Activated CD4-positive, alpha-beta T cell treated with anti-CD3 and anti-CD28 coated beads, Interleukin-2, amount 50 U/mL, for 24 hours (primary cell): Measurements from ENCODE around the gene XXYLT1.

Source experiments
- DNase-seq, 2 donors: peaks; one replicate each; pipeline ENCODE4 v3.0.0-alpha.2; 2020; ENCODE audit warnings: low read depth in 1 of 2, low spot score in 1 of 2

XXYLT1 gene

DNA sequence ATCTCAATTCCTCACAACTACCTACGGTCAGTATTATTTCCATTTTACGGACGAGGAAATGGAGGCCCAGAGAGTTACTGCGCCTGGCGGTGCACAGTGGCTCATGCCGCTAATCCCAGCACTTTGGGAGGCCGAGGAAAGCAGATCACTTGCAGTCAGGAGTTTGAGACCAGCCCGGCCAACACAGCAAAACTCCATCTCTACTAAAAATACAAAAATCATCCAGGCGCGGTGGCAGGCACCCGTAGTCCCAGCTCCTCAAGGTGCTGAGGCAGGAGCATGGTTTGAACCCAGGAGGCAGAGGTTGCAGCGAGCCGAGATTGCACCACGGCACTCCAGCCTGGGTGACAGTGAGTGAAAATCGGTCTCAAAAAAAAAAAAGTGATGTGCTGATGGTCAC is 187.3 kb downstream of the XXYLT1 start:
- no peak for DNase-seq

DNA sequence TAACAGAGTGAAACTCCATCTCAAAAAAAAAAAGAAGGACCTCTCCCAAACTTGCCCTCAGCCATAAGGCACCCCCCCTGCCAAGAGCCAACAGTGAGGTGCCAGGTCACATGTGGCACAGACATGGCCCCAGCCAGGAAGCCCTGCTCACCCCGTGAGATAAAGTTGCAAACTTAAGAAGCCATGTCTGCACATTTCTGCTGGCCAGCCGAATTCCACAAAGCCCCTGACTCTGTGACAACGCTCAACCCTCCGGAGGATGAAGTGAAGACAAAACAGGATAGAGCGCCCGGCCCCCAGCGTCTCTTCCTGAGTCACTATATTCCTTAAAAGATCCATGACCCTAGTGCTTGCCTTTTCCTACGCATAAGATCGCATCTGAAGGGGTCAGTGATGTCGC is 188.1 kb downstream of the XXYLT1 start:
- DNase-seq, result no peak

DNA sequence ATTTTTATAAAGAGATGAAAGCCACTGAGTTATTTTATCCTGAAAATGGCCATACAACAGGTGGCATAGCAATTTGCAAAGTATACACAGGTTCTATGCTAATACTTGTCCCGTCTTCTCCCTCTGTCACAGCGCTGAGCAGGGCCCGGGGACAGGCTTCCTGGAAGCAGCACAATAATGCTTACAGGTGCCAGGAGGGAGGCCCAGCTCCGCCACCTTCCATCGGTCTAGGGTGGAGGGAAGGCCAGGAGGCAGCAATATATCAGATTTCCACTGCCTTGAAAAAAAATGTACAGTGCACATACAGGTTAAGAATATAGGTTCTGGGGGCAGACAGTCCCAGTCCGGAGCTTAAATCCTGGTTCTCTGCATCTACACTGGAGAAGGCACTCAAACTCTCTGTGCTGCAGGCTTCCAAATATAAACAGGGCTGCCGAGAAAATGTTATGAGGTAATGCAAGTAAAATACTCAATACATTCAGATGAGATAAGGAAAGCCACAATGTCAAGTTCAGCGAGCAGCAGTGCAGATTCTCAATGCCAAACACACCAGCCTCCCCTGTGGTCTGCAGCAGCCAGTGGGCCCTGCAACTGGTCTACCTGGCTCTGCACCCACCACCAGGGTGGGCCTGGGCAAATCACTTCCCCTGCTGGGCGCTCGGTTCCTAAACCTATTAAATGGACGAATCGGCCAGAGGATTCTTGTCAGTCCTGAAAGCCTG is 189.6 kb downstream of the XXYLT1 start:
- DNase-seq, result no peak

DNA sequence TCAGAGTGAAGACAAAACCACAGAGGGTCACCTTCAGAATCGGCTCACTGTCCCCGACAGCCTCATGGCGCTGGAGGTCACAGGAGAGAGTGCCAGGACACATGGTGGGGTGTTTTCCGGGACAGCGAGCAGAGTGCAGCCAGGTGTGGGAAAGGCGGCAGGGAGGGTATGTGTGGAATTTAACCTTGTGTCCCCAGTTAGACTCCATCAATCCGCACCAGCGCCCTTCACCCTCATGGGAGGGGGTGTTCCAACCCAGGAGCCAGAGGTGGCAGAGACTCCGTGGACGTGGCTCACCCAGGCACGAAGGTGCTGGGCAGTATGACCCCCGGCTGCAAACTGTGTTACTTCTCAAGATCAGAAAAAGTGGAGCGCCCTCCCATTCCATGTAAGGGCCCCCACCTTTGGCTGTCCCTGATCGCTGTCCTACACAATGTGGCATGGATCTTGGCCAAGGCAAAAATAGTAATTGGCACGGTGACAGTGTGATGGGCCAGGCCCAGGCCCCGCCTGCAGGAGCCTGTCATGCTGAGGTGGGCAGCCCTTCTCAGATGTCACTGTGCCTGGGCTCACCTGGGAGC is 190.3 kb downstream of the XXYLT1 start:
- no peak for DNase-seq

DNA sequence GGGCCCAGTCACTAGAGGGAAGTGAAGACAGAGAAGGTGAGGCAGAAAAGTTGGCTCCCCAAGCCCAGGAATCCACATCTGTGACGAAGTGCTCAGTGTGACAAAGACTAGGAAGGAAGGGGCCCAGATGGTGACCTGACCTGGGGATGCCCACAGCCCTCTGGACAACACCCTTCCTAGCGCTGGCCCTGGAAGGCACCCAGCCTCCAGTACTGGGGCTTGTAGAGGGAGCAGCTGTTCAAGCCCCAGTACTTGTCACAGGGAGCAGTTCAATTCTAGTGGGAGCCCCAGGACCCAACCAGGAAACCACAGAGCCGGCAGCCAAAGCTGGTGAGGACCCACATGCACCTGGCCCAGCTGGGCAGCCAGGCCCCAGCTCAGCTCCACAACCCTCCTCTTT is 190.8 kb downstream of the XXYLT1 start:
- DNase-seq, result no peak

DNA sequence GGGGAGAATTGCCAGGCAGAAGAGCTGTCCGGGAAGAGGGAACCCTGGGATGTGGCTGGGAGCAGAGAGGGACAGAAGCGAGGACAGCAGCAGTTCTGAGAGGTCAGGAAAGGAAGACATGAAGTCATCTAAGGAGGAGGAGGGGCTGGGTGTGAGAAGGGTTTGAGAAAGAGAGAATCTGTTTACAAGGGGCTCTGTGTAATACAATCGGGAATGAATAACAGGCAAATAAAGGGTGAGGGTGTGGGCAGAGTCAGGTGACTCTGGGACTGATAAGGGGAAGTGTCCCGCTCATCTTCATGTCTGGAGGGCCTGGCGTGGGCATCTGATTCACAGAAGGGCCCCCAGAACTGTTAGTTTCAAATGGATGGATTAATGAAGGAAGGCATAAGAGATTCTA is 191.3 kb downstream of the XXYLT1 start:
- DNase-seq, result no peak

DNA sequence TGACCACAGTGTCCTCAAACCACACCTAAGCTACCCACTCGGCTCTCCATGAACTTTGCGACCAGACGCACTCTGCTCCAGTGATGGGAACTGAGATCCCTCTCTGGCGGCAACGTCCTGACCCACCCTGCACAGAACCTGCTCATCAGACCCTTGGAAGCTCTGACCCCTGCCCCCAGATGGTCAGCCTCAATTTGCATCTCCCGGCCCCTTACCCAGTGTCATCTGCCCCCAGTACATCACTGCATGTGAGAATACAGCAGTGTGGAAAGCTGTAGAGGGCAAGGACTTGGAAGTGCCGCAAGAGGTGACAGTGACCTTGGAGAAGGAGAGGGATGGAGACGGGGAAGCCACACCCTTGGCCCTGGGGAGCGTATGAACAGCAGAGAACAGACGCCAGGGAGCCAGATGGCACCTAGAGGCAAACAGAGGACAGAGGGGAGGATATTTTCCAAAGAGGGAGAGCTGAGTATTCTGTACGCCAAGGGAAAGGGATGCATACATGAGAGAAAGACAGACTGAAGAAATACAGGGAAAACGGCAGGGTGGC is 192.0 kb downstream of the XXYLT1 start:
- DNase-seq, result no peak

DNA sequence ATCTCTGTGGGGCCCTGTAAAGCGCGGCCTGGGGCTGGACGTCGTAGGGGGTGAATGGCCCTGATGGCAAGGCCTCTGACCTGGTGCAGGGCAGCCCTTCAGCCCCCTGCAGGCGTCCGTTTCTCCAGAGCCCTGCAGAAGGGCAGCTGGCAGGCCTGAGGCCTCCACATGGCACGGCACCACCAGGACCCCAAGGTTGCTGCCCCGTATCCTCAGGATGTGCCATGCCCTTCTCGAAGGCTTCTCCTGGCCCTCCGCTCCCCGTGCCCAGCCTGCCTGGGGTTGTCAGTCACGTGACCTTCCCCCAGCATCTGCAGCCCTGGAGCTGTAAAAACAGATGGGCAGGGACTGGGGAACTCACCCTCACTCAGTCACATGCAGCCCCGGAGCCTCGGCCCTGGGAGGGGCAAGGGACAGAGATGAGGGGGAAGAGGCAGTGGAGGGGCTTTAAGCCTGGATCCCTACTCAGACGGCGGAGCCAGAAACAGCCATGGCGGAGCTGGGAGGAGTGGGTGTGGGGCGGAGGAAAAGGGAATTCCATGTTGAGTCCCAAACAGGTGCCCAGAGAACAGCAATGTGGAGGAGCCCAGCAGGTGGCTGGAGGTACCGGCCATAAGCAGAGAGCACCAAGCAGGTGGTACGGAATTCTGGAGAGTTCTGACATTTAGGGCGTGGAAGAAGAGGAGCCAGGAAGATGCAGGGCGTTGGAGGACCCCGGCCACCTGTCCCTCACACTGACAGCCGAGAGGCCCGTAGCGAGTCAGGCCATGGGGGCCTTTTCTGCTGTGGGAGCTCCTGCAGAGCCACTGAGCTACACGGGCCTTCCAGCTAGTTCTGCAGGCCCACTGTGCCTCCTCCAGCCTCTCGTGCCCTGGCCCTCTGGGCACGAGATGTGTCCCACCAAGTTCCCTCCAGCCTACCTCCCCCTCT is 193.1 kb downstream of the XXYLT1 start:
- DNase-seq, result no peak

DNA sequence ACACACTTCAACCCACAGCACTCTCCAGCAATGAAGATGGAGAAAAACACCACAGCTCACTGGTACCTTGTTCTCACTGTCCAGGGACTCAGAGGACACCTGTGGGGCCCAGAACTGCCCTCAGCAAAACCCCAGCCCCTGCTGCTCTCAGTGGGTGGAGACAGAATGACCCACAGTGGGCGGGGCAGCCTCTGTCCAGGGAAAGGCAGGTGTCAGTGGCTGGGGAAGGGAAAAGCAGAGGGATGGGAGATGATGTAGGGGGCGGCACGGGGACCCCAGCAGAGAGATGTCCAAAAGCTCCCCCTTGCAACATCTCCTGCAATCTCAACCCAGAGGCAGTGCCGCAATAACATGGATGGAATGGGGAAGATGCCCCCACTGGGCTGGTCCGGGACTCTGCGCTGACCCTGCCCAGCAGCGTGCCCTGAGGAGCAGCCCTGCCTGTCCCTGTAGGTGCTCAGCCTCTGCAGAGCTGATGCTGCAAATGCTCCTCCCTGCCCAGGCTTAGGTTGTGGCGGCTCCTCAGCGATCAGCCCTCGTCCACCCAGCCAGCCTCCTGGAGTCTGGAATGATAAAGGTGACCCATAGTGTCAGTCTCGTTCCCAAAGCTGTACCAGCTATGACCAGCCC is 193.9 kb downstream of the XXYLT1 start:
- DNase-seq, result no peak

DNA sequence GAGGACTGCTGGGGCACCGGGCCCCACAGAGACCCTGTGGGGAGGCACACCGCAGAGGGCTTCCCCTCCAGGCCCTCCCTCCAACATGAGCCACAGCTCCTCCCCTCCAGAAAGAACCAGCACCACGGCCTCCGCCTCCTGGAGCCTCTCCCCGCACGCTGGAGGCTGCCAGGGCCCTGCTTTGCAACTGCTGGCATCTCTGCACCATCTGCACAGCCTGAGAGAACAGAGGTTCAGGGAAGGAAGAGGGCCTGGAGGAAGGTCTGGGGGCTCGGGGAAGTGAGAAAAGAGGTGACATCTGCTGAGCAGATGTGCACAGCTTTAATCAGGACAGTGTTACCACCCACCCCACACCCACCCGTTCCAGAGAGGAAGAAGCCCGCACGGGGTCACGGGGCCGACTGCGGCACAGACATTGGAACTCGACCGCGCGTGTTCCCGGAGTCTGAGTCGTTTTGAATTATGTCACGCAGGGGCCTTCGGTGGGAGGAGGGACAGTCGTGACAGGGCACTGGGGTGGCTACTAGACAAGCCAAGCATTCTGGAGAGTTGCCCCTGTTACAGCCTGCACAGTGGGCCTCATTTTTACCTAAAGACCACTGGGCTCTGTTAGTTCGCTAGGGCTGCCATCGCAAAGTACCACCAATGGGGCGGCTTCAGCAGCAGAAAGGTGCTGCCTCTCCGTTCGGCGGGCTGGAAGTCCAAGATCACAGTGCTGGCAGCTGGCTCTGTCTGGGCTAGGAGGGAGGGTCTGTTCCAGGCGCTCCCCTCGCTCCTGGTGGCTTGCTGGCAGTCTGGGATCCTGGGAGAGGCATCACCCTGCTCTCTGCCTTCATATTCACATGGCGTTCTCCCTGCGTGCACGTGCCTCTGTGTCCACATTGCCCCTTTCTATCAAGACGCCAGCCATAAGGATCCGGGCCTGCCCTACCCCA is 194.8 kb downstream of the XXYLT1 start:
- DNase-seq, result no peak

DNA sequence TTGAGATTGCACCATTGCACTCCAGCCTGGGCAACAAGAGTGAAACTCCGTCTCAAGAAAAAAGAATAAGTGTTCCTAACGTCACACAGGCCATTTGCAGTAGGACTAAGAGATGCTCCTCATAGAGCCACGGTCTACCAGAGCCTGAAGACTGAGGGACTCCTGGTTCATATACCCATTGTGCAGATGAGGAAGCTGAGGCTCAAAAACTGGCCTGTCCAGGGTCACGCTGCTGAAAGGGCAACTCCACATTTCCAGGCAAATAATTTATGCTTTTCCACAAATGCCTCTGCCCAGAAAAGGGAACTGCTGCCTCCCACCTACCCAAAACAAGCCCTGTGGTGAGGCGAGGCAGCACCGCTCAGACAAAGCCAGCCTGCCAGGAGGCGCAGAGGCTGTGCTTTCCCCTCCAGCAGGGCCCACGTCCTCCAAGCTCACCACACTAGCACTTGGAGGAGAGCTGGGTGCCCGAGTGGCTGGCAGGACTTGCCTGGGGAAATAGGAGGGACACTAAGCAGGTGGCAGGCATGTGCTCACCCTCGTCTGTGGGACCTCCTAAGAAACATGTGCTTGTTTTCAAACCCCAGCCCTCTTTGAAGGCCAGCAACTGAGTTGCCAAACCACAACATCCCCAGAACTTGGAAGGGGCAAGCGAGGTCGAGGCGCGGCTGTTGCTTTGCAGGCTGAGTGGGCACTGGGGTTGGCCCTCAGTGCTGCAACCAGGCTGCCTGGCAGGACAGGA is 195.6 kb downstream of the XXYLT1 start:
- no peak for DNase-seq

DNA sequence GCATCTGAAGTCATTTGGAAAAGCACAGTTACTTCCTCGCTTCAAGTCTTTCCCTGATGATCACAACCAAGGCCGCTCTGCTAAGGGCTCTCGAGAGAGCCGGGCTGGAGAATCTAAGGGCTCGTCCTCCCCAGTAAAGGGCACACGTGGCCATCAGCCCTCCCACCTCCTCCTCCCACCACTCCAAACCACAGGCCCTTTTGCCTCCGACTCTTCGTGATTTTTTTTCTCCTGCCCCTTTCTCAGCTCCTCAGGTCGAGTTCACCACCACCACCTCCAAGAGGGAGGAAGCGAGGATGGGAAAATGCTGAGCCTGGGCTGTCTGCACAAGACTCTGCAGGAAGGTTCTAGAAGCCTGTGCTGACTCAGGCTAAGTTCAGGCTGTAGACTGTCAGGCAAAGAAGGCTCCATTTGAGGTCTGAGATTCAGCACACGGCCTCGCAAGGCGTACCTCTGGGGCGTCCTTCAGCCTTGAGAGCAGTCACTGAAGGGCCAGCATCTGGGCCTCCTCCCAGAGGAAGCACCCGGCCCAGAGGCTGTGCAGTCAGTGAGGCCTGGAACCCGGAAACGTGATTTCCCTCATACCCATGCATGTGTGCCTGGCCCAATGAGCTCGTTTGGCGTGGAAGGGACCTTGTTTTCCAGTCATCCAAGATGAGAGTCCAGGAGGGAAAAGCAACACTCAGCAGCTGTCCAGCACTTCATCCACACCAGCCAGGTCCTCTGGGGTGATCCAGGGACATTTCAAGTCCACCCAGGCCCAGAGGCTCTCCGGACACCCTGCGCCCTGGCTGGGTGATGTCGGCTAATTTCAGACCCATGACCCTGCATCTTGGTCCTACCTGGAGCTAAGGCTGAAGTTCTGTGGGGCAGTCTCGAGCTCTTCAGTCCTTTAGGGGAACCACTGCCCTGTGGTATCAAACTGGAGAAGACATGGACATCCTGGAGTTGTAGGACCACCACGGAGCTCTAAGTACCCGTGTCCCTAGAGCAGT is 196.8 kb downstream of the XXYLT1 start:
- DNase-seq, result no peak

DNA sequence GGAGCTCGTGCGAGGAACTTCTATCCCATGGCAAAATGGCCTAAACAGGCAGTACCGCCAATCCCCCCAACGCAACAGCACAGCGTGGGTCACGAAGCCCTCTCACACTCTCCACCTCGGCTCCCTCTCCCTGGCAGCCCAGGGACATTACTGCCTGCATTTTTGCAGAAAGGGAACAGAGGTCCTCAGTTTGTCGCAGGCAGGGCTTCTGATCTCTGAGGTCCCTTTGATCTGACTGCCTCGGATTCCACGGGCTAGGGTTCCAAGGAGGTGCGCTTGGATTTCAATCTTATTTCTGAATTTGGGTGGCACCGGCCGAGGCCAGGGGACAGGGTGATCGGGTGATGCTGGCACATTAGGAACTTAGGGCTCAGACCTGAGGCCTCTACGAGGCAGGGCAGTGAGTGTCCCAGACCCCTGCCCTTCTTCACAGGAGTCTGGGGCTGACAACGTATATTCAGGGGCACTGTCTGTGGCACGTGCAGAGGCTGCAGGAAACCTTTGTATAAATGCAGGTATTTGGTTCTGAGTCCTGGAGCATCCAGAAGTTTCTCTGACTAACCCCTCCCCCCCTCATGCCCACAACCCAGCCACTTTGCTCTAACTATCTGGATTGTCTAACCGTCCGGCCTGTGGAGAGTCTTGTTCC is 197.9 kb downstream of the XXYLT1 start:
- no peak for DNase-seq

DNA sequence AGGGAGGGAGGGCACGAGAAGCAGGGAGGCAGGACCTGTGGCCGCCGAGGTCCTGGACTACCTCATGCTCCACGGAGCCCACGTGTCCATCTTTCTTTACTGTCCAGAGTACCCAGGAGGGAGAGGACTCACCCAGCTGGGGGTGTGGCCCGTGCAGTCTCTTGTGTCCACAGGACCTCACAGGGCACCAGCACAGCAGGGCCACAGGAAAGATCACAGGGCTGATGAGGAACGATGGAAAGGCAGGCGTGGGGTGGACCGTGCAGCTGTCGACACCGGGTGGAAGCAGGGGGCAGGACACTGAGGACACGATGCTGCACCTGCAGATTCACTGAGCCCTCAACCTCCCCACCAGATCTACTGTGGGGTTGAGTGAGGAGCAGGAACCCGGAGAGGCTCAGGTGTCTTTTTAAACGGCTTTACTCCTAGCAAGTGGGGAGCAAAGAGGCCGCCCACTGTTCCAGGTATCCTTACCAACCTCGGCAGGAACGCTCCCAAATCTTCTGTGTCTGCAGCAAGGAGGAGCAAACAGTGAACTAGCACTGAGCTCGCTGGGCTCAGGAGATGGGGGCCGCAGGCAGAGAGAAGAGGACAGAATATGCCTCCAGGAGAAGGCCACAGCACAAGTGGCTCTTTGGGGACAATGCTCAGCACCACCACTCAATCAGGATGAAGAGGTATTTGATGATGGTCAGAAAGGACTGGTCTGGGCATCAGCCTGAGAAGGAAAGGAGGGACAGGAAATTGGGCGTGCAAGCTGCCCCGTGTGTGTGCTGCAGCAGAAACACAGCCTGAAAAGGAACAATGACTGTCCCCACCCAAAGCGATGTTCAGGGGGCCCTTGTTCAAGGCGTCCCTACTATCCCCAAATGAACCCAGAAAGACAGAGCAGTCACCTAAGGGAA is 198.8 kb downstream of the XXYLT1 start:
- DNase-seq, result no peak

DNA sequence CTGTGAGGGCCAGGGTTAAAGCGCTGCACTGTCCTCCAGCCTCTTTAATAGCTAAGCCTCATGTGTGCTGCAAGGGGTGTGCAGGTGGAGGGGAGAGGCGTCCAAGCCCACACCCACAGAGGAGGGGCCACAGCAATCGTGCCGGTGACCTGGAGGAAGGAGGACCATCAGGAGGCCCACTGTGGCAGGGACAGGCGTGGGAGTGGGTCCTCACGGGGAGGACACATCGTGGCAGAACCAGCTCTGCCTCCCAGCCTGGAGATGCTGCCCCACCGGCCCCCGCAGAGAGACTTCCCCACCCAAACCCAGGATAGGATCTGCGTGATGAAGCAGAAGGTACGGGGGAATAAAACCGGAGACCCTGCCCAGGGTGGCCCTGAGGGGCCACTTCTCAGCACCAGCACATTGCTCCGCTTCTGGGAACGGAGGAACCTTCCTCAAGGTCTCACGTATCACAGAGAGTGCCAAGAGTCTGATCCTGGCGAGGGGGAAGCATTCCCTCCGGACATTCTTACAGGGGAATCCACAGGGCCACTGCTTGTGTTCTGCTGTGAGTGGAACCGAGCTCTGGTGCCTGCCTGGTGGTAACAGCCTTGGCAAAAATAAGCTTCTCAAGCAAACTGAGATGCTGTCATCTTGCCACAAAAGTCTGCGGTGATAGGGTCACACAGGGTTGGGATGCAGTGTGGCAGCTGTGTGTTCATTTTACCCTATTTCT is 199.8 kb downstream of the XXYLT1 start:
- DNase-seq, result no peak

DNA sequence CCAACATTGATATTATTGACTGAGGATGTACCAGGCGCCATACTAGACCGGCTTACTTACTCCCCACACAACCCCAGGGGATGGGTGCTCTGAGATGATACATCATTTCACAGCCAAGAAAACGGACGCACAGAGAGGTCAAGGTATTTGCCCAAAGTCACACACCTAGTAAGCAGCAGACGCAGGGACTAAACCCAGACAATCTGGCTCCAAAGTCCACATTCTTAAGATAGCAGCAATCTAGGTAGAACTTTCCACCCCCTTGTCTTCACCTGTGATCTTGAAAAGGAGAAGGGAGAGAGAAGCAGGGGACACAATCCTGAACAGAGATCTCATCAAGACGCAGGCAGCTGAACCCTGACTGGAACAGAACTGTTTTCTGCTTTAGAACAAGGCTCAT is 200.6 kb downstream of the XXYLT1 start:
- no peak for DNase-seq
